Measurements from ENCODE around the gene MPND. TPM values are rescaled to one million over a fixed set of nuclear protein-coding genes. Genes with fewer than 3 reads are reported as not detected.
"Not testable (repeated sequence)": the region's sequence is repeated elsewhere in the genome, so short reads cannot be mapped to it uniquely, and the experiment has no call there.

The MPND gene
- polyA plus RNA-seq, 10 donors = 10.9 to 15.9 (median 14.6) TPM

- DNase-seq = no peak
Observed at GRCh38 chr19:4319067-4319718, 24.2 kb upstream of the MPND start.

- DNase-seq = no peak
Observed at GRCh38 chr19:4320419-4320818, 22.9 kb upstream of the MPND start.

GRCh38 chr19:4322942-4323665, 20.3 kb upstream of the MPND start:
- DNase-seq = no peak

GRCh38 chr19:4323692-4324091, 19.7 kb upstream of the MPND start:
- no peak for DNase-seq

GRCh38 chr19:4324228-4324627, 19.1 kb upstream of the MPND start:
- no peak for DNase-seq

GRCh38 chr19:4326215-4326836, 17.0 kb upstream of the MPND start:
- DNase-seq = no peak

GRCh38 chr19:4326837-4327251, 16.5 kb upstream of the MPND start:
- DNase-seq = no peak

- peak; percentile 30 to 71 (median 34) for DNase-seq
Observed at GRCh38 chr19:4327252-4327876, 16.0 kb upstream of the MPND start.

GRCh38 chr19:4327877-4328242, 15.5 kb upstream of the MPND start:
- DNase-seq = no peak

GRCh38 chr19:4328243-4328990, 14.9 kb upstream of the MPND start:
- DNase-seq = peak; percentile 92 to 98 (median 94)

GRCh38 chr19:4328991-4329681, 14.2 kb upstream of the MPND start:
- DNase-seq = not testable (repeated sequence)

GRCh38 chr19:4329858-4330257, 13.5 kb upstream of the MPND start:
- no peak for DNase-seq

- no peak for DNase-seq
Observed at GRCh38 chr19:4334929-4335570, 8.3 kb upstream of the MPND start.

GRCh38 chr19:4337906-4338440, 5.4 kb upstream of the MPND start:
- peak in 1 of 3 donors; percentile 68 for DNase-seq

GRCh38 chr19:4338441-4339355, 4.7 kb upstream of the MPND start, which contains the start of gene STAP2:
STAP2 (minus strand) TSS chr19:4338827; CDS start chr19:4338753, 74 bp downstream.
- DNase-seq = peak in 1 of 3 donors; percentile 47

- DNase-seq = no peak
Observed at GRCh38 chr19:4342314-4342614, 1.1 kb upstream of the MPND start.

GRCh38 chr19:4342615-4343369, 570 bp upstream of the MPND start:
- DNase-seq = peak; percentile 100

GRCh38 chr19:4345342-4346019, 2.1 kb downstream of the MPND start:
- no peak for DNase-seq
